B cell (primary cell): ENCODE measurements around the gene ROBO2.

Source experiments
- CTCF ChIP-seq: fragments of 200-600 bp; IDR thresholded peaks from one replicate; pipeline ENCODE4 v1.8.0; 2022; ENCODE audit warnings: antibody characterized with exemption, mild to moderate bottlenecking
- EZH2 ChIP-seq: IDR thresholded peaks from 2 replicates; pipeline ENCODE4 v1.6.1; 2012; ENCODE audit warnings: borderline replicate concordance, low read depth, mild to moderate bottlenecking, moderate library complexity, low read length; ENCODE audit not compliant: insufficient read depth, poor library complexity, severe bottlenecking

DNA sequence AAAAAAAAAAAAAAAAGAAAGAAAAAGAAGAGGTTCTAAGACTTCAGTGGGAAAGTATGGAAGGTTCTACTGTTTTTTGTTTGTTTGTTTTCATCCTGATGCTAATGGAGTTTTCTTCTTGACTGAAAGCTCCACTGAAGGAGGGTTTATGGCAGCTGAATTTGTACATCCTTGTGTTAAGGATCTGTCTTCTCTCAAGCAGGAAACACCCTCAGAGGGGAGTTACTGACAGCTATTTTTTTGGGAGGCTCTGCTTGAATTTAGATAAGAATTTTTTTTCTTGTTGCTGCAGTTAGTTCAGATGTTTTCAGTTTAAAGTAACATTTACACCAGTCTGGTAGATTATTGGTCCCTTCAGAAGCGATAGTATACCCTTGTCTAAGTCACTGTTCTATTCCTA lies 325.3 kb downstream of the ROBO2 start:
- TF ChIP-seq CTCF (no peak), EZH2 (no peak)
